DMS79 treated with DMSO at 0.1 percent for 48 hours (cell line): Measurements from ENCODE around the gene SPATA2L.

ENCODE experiments used
- DNase-seq: peaks from one replicate; lab custom pipeline; 2025; lab: John Stamatoyannopoulos, UW

SPATA2L gene

GRCh38 chr16:89727406-89728120 is 26.1 kb upstream of the SPATA2L start:
- DNase-seq, result no peak

- DNase-seq, result no peak
These were observed 22.1 kb upstream of the SPATA2L start for GRCh38 chr16:89723279-89724250.

- peak; percentile 5 for DNase-seq
These were observed 21.1 kb upstream of the SPATA2L start for GRCh38 chr16:89722392-89723278.

- DNase-seq, result peak; percentile 4
These were observed 20.3 kb upstream of the SPATA2L start for GRCh38 chr16:89721546-89722391.

- DNase-seq, result no peak
These were observed 19.5 kb upstream of the SPATA2L start, which contains the start of the genes VPS9D1 and ZNF276 for GRCh38 chr16:89720813-89721545. TSS of gene VPS9D1 (minus strand) at chr16:89720898. CDS start at chr16:89720861, 37 bp downstream. TSS of gene ZNF276 (plus strand) at chr16:89721537. CDS start at chr16:89721641, 104 bp downstream.

GRCh38 chr16:89720551-89720812 is 19.0 kb upstream of the SPATA2L start:
- no peak for DNase-seq

GRCh38 chr16:89717688-89718505 is 16.4 kb upstream of the SPATA2L start:
- no peak for DNase-seq

GRCh38 chr16:89716916-89717687 is 15.6 kb upstream of the SPATA2L start:
- DNase-seq, result no peak

- DNase-seq, result no peak
These were observed 15.0 kb upstream of the SPATA2L start for GRCh38 chr16:89716493-89716892.

GRCh38 chr16:89712274-89712781 is 10.8 kb upstream of the SPATA2L start:
- DNase-seq, result no peak

GRCh38 chr16:89711601-89712273 is 10.2 kb upstream of the SPATA2L start:
- DNase-seq, result no peak

GRCh38 chr16:89710709-89711564 is 9.4 kb upstream of the SPATA2L start:
- DNase-seq, result no peak

GRCh38 chr16:89709716-89710432 is 8.4 kb upstream of the SPATA2L start:
- no peak for DNase-seq

- no peak for DNase-seq
These were observed 7.7 kb upstream of the SPATA2L start for GRCh38 chr16:89709166-89709565.

- DNase-seq, result no peak
These were observed 7.0 kb upstream of the SPATA2L start for GRCh38 chr16:89708481-89708931.

GRCh38 chr16:89707695-89708094 is 6.2 kb upstream of the SPATA2L start:
- no peak for DNase-seq
